ENCODE results near the gene SIGLEC7. TPM values are rescaled to one million over a fixed set of nuclear protein-coding genes. Genes with fewer than 3 reads are reported as not detected.
A peak's percentile ranks its signal among the peaks of the same experiment; 100 is the strongest.

Gene SIGLEC7
- total and polyA plus RNA-seq, 11 donors = 0.51 to 6.1 (median 1.0) TPM; not detected in 2

DNA sequence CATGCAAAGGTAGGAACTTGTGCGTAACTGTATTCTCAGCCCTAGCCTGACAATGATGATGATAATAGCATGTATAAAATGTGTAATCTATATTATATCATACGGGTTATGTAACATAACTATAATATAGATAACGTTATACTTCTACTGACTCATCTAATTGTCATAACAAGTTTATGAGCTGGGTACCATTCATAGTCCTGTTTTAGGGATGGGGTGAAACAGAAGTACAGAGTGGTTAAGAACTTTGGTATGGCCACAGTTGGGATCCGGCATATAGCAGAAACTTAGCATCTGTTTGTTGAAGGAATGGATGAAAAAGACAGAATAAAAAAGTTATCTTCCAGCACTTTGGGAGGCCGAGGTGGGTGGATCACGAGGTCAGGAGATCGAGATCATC, 39.1 kb upstream of the SIGLEC7 start:
- no peaks in the 10 kb centered on the region for H3K9me3 ChIP-seq
- no peak for TF ChIP-seq POLR2A (IDR thresholded peaks at IDR 0.05)
- TF ChIP-seq, protein P1, sequence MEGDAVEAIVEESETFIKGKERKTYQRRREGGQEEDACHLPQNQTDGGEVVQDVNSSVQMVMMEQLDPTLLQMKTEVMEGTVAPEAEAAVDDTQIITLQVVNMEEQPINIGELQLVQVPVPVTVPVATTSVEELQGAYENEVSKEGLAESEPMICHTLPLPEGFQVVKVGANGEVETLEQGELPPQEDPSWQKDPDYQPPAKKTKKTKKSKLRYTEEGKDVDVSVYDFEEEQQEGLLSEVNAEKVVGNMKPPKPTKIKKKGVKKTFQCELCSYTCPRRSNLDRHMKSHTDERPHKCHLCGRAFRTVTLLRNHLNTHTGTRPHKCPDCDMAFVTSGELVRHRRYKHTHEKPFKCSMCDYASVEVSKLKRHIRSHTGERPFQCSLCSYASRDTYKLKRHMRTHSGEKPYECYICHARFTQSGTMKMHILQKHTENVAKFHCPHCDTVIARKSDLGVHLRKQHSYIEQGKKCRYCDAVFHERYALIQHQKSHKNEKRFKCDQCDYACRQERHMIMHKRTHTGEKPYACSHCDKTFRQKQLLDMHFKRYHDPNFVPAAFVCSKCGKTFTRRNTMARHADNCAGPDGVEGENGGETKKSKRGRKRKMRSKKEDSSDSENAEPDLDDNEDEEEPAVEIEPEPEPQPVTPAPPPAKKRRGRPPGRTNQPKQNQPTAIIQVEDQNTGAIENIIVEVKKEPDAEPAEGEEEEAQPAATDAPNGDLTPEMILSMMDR (IDR thresholded peaks at IDR 0.05) = no peak
- no peak overlapping the region for H3K27ac ChIP-seq
- WGBS, 4 donors = 87 to 96% (median 90%) methylated on average over 7 of the region's 7 CpGs
- no peak overlapping the region for H3K4me3 ChIP-seq
- intact Hi-C loops (cut with DNase I) = loop anchor here in 2 of 10 donors (10.0 kb wide), 3 partner anchors 298 to 728 kb away; partner anchors contain the start of gene NR1H2 (in 2 of the 2)
- peaks cover 0 to 45% (median 23%) of the 10 kb centered on the region in 9 donors for H3K36me3 ChIP-seq
- peaks cover 0 to 32% (median 12%) of the 10 kb centered on the region in 12 donors for H3K4me1 ChIP-seq
- H3K27me3 ChIP-seq = no peaks in the 10 kb centered on the region
- ATAC-seq (no peak), DNase-seq (no peak)

DNA sequence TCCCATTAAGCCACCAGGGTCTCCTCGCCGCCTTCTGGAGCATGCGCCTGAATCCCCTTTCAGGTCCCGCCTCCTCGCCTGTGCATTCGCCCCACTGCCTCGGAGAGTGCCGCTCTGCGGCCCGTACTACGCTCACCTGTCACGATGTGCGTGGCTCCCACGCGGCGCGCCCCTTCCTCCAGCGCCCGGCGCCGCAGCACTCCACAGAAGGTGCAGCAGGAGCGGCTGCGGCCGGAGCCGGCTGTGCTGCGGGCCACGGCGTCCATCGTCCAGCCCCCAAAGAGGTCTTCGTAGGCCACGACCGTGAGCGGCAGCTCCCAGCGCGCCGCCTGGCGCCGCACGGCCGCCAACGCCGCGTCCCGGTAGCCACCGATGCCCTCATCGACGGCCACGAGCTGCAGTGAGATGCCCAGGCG, 38.2 kb upstream of the SIGLEC7 start:
- peak overlapping the region in 4 of 12 donors; percentile 12 to 40 (median 24) for H3K4me3 ChIP-seq
- 75 to 90% (median 80%) methylated on average over 42 to 49 of the region's 49 CpGs for WGBS, 4 donors
- peaks cover 0 to 45% (median 23%) of the 10 kb centered on the region in 9 donors for H3K36me3 ChIP-seq
- TF ChIP-seq, protein P1 (IDR thresholded peaks at IDR 0.05) = no peak
- TF ChIP-seq POLR2A (IDR thresholded peaks at IDR 0.05) = no peak
- no peak overlapping the region for H3K27ac ChIP-seq
- no peaks in the 10 kb centered on the region for H3K9me3 ChIP-seq
- peaks cover 0 to 28% (median 15%) of the 10 kb centered on the region in 12 donors for H3K4me1 ChIP-seq
- DNase-seq (no peak), ATAC-seq (no peak)
- H3K27me3 ChIP-seq = no peaks in the 10 kb centered on the region
- intact Hi-C loops (cut with DNase I) = loop anchor here in 2 of 10 donors (10.0 kb wide), 3 partner anchors 299 to 729 kb away; partner anchors contain the start of gene NR1H2 (in 2 of the 2)

DNA sequence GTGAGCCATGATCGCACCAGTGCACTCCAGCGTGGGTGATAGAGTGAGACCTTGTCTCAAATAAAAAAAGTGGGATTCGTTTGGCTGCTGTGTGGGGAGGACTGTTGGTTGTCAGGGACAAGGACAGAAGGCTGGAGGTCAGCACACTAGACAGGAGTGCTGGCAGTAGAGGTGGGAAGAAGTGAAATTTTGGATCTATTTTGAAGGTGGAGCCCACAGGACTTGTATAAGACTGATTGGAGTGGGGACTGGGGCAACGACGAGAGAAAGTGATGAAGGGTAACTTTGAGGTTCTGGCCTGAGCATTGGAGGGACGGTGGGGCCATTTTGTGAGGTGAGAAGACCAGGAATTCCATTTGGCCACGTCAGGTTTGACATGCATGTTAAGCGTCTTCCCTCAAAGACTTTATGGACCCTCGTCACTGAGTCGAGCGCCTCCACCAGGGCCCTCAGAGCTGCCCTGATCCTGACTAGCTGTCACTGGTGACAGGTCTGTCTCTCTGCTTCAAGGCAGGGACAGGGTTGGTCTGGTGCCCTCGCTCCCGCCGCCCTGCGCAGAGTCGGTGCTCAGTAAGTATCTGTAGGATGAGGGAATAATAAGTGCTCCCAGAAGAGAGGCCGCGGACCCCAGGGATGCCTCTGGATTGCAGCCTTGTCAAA, 34.6 kb upstream of the SIGLEC7 start:
- ATAC-seq = peak; percentile 1 to 12 (median 4)
- intact Hi-C loops (cut with DNase I) = loop anchor here in 2 of 10 donors (5.0 to 10.0 kb wide), 4 partner anchors 303 to 733 kb away; partner anchors contain the start of gene NR1H2 (in 2 of the 2)
- H3K9me3 ChIP-seq = no peaks in the 10 kb centered on the region
- no peak for DNase-seq
- H3K27me3 ChIP-seq = no peaks in the 10 kb centered on the region
- peak overlapping the region; percentile 41 to 91 (median 77) for H3K4me3 ChIP-seq
- TF ChIP-seq, protein P1 (IDR thresholded peaks at IDR 0.05) = peak in 1 of 12 donors; percentile 9
- no peak for TF ChIP-seq POLR2A (IDR thresholded peaks at IDR 0.05)
- peaks cover 0 to 21% (median 13%) of the 10 kb centered on the region in 12 donors for H3K4me1 ChIP-seq
- peaks cover 0 to 21% (median 13%) of the 10 kb centered on the region in 9 donors for H3K36me3 ChIP-seq
- WGBS, 4 donors = 18 to 21% (median 18%) methylated on average over 17 to 18 of the region's 18 CpGs
- peak overlapping the region in 11 of 12 donors; percentile 14 to 81 (median 70) for H3K27ac ChIP-seq

Data from heart left ventricle (tissue), 16 donors.